ENCODE data around the gene PPME1. TPM values are rescaled to one million over a fixed set of nuclear protein-coding genes. Genes with fewer than 3 reads are reported as not detected.
A peak's percentile ranks its signal among the peaks of the same experiment; 100 is the strongest.
"Not testable (repeated sequence)": the region's sequence is repeated elsewhere in the genome, so short reads cannot be mapped to it uniquely, and the experiment has no call there.

The PPME1 gene
- total RNA-seq, 1 donor: 22.4 TPM

GRCh38 chr11:74135127-74135840, 35.8 kb upstream of the PPME1 start:
- no peak for DNase-seq (ENCODE audit: low read depth)
- no peak overlapping the region for H3K4me3 ChIP-seq (ENCODE audit: low read depth, low read length)
- no peak for TF ChIP-seq CTCF (IDR thresholded peaks at IDR 0.05; ENCODE audit: insufficient read depth, low read length)

GRCh38 chr11:74138021-74138420, 33.1 kb upstream of the PPME1 start:
- no peak for TF ChIP-seq CTCF (IDR thresholded peaks at IDR 0.05; ENCODE audit: insufficient read depth, low read length)

GRCh38 chr11:74138572-74138971, 32.5 kb upstream of the PPME1 start:
- peak; percentile 94 for DNase-seq (ENCODE audit: low read depth)
- no peak overlapping the region for H3K4me3 ChIP-seq (ENCODE audit: low read depth, low read length)
- no peak for TF ChIP-seq CTCF (IDR thresholded peaks at IDR 0.05; ENCODE audit: insufficient read depth, low read length)

More at GRCh38 chr11:74138021-74138420, 33.1 kb upstream of the PPME1 start:
- DNase-seq (ENCODE audit: low read depth): no peak
- no peak overlapping the region for H3K4me3 ChIP-seq (ENCODE audit: low read depth, low read length)

- TF ChIP-seq CTCF (IDR thresholded peaks at IDR 0.05; ENCODE audit: insufficient read depth, low read length): no peak
- DNase-seq (ENCODE audit: low read depth): no peak
- no peak overlapping the region for H3K4me3 ChIP-seq (ENCODE audit: low read depth, low read length)
Observed at GRCh38 chr11:74139151-74139918, 31.8 kb upstream of the PPME1 start.

GRCh38 chr11:74139919-74140431, 31.1 kb upstream of the PPME1 start:
- H3K4me3 ChIP-seq (ENCODE audit: low read depth, low read length); DNase-seq (ENCODE audit: low read depth): not testable (repeated sequence)

- no peak for DNase-seq (ENCODE audit: low read depth)
- H3K4me3 ChIP-seq (ENCODE audit: low read depth, low read length): no peak overlapping the region
- TF ChIP-seq CTCF (IDR thresholded peaks at IDR 0.05; ENCODE audit: insufficient read depth, low read length): no peak
Observed at GRCh38 chr11:74141241-74141695, 29.8 kb upstream of the PPME1 start.

- H3K4me3 ChIP-seq (ENCODE audit: low read depth, low read length): no peak overlapping the region
- no peak for TF ChIP-seq CTCF (IDR thresholded peaks at IDR 0.05; ENCODE audit: insufficient read depth, low read length)
- no peak for DNase-seq (ENCODE audit: low read depth)
Observed at GRCh38 chr11:74141908-74142307, 29.2 kb upstream of the PPME1 start.
